K562 treated with DMSO at 1 percent for 48 hours (cell line): Measurements from ENCODE around the gene PDGFB. TPM values are rescaled to one million over a fixed set of nuclear protein-coding genes. Genes with fewer than 3 reads are reported as not detected.

Experiments
- total RNA-seq: library from RNA; unstranded; fragments of 300-600 nt; gene quantifications from 2 replicates; pipeline ENCODE4 v1.2.3, GENCODE V29; 2022; ENCODE audit warnings: low replicate concordance; ENCODE audit errors: extremely low read depth

The PDGFB gene
- total RNA-seq: not detected in 2 replicates

DNA sequence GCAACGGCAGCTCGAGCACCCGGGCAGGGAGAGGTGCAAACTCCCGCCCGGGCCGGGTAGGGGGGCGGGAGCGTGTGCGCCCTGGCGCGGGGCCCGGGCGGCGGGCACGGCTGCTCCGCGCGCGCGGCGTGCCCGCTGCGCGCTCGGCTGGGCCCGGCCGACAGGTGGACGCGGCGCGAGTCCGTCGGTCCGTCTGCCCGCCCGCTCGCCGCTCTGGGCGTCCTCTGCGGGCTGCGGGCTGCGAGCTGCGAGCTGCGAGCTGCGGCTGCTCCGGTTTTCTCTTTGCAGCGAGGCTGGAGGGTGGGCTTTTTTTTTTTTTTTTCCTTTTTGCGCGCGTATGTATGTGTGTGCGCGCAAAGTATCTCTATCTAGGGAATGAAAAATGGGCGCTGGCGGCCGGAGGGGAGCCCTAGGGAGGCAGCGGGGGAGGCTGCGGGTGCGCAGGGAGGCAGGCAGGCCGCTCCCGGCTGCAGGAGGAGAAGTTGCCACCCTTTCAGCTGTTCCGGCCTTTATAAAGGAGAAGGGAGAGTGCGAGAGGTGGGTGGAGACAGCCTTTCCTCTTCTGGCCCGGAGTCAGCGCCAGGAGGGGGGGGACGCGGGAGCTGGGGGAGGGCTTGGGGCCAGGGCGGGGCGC, at the start of gene PDGFB:
Gene PDGFB, minus strand, starts transcription at position 487 of the 634 bp plus-strand sequence. CDS start 1,019 bp downstream, outside the sequence.

Other genes with a start within 250 kb of the PDGFB start
- not detected in 2 replicates for gene APOBEC3C, start 230.7 kb downstream of the PDGFB start, total RNA-seq
- gene APOBEC3D, start 223.9 kb downstream of the PDGFB start, total RNA-seq: not detected in 2 replicates
- gene APOBEC3F, start 204.1 kb downstream of the PDGFB start, total RNA-seq: not detected in 2 replicates
- gene APOBEC3G, start 167.7 kb downstream of the PDGFB start, total RNA-seq: not detected in 2 replicates
- gene APOBEC3H, start 147.7 kb downstream of the PDGFB start, total RNA-seq: not detected in 2 replicates
- not detected in 2 replicates for gene CBX7, start 92.3 kb downstream of the PDGFB start, total RNA-seq
- 2,239 and 3,930 TPM in 2 replicates for gene RPL3, start 74.6 kb upstream of the PDGFB start, total RNA-seq
- not detected in 2 replicates for gene SYNGR1, start 105.0 kb upstream of the PDGFB start, total RNA-seq
- gene TAB1, start 154.8 kb upstream of the PDGFB start, total RNA-seq: not detected in 2 replicates
- gene MGAT3, start 212.0 kb upstream of the PDGFB start, total RNA-seq: not detected in 2 replicates